HG03196 (cell line): Measurements from ENCODE around the gene HILPDA.
"Not testable (repeated sequence)": the region's sequence is repeated elsewhere in the genome, so short reads cannot be mapped to it uniquely, and the experiment has no call there.

Experiments
- ATAC-seq: cut with Tn5 transposase; IDR thresholded peaks from one replicate; pipeline ENCODE4 v1.9.1; 2021; ENCODE audit not compliant: unreplicated experiment

Gene HILPDA

GRCh38 chr7:128459394-128459878 is 3.8 kb downstream of the HILPDA start:
- ATAC-seq, result peak; percentile 41

- ATAC-seq, result no peak
Observed at GRCh38 chr7:128462460-128462859, 6.8 kb downstream of the HILPDA start.

- ATAC-seq, result not testable (repeated sequence)
Observed at GRCh38 chr7:128463345-128463744, 7.7 kb downstream of the HILPDA start.

- not testable (repeated sequence) for ATAC-seq
Observed at GRCh38 chr7:128463933-128464332, 8.3 kb downstream of the HILPDA start.

- not testable (repeated sequence) for ATAC-seq
Observed at GRCh38 chr7:128466871-128467270, 11.2 kb downstream of the HILPDA start.

- ATAC-seq, result peak; percentile 93
Observed at GRCh38 chr7:128476402-128477335, 21.0 kb downstream of the HILPDA start, which contains the start of gene METTL2B. Gene METTL2B, plus strand, starts transcription at chr7:128476748. Its CDS starts 18 bp downstream, at chr7:128476766.

GRCh38 chr7:128477336-128477690 is 21.6 kb downstream of the HILPDA start:
- ATAC-seq, result not testable (repeated sequence)

- not testable (repeated sequence) for ATAC-seq
Observed at GRCh38 chr7:128479082-128479481, 23.4 kb downstream of the HILPDA start.

GRCh38 chr7:128488134-128488533 is 32.5 kb downstream of the HILPDA start:
- ATAC-seq, result not testable (repeated sequence)

- no peak for ATAC-seq
Observed at GRCh38 chr7:128497405-128497804, 41.7 kb downstream of the HILPDA start.

- ATAC-seq, result not testable (repeated sequence)
Observed at GRCh38 chr7:128505416-128505815, 49.7 kb downstream of the HILPDA start.

GRCh38 chr7:128506819-128507218 is 51.1 kb downstream of the HILPDA start:
- peak; percentile 70 for ATAC-seq

- peak; percentile 46 for ATAC-seq
Observed at GRCh38 chr7:128507321-128507993, 51.8 kb downstream of the HILPDA start.
